Lung (tissue), 13 donors: Measurements from ENCODE around the gene RPL10A. TPM values are rescaled to one million over a fixed set of nuclear protein-coding genes. Genes with fewer than 3 reads are reported as not detected.

ENCODE experiments used
- ATAC-seq: fragments of 200-7000 bp; cut with Tn5 transposase; one replicate; pipeline ENCODE4 v1.9.1; 2020; ENCODE audit warnings: moderate number of reproducible peaks; ENCODE audit not compliant: insufficient read depth, low FRiP score
- DNase-seq, 3 donors: peaks; one replicate each; pipeline ENCODE4 v3.0.0-alpha.2; 2013 to 2017
- H3K27ac ChIP-seq, 2 donors: one replicate each; pipeline ENCODE4 v1.5.1; 2013; ENCODE audit warnings: mild to moderate bottlenecking in 2 of 2, moderate library complexity in 2 of 2, control low read depth in 1 of 2, inconsistent platforms in 1 of 2, low read depth in 1 of 2, low read length in 1 of 2
- H3K27me3 ChIP-seq, 3 donors: one replicate each; pipeline ENCODE4 v1.5.1; 2013; ENCODE audit warnings: low read length in 2 of 3; ENCODE audit not compliant: control insufficient read depth in 3 of 3, insufficient read depth in 3 of 3
- H3K36me3 ChIP-seq, 4 donors: one replicate each; pipeline ENCODE4 v1.5.1; 2013; ENCODE audit warnings: low read length in 4 of 4, mild to moderate bottlenecking in 1 of 4, moderate library complexity in 1 of 4; ENCODE audit not compliant: control insufficient read depth in 4 of 4, insufficient read depth in 4 of 4
- H3K4me1 ChIP-seq, 5 donors: one replicate each; pipeline ENCODE4 v1.5.1; 2013; ENCODE audit warnings: low read length in 5 of 5, mild to moderate bottlenecking in 2 of 5, moderate library complexity in 1 of 5; ENCODE audit not compliant: control insufficient read depth in 5 of 5, insufficient read depth in 5 of 5
- H3K4me3 ChIP-seq: one replicate; pipeline ENCODE4 v1.5.1; 2013; ENCODE audit warnings: mild to moderate bottlenecking, control low read depth, moderate library complexity
- H3K9ac ChIP-seq, 2 donors: one replicate each; pipeline ENCODE4 v1.5.1; 2013; ENCODE audit warnings: low read length in 2 of 2, control low read depth in 1 of 2; ENCODE audit not compliant: insufficient read depth in 1 of 2
- H3K9me3 ChIP-seq, 4 donors: one replicate each; pipeline ENCODE4 v1.5.1; 2013; ENCODE audit warnings: low read length in 3 of 4, mild to moderate bottlenecking in 1 of 4, moderate library complexity in 1 of 4; ENCODE audit not compliant: control insufficient read depth in 4 of 4, insufficient read depth in 3 of 4
- CTCF ChIP-seq: IDR thresholded peaks from 2 replicates; pipeline ENCODE4 v1.5.1; 2012; ENCODE audit warnings: mild to moderate bottlenecking; ENCODE audit errors: control extremely low read depth, extremely low read depth
- WGBS, 2 donors: extraction: QIAGEN DNeasy Blood & Tissue Kit; methylation state at CpG; one replicate each; pipeline ENCODE4 v1.1.7; 2013; 5-methylcytosine and 5-hydroxymethylcytosine counted together
- polyA plus RNA-seq, 2 donors: library from polyadenylated mRNA; stranded (reverse); fragments of 200-250 nt; gene quantifications; one replicate each; pipeline ENCODE4 v1.2.1, GENCODE V29; 2013
- small RNA-seq: library from RNA; depleted of rRNA; stranded (forward); fragments of <200 nt; gene quantifications from one replicate; pipeline ENCODE3, GENCODE V24; 2014; ENCODE audit warnings: low replicate concordance
- total RNA-seq, 2 donors: library from RNA; depleted of rRNA in 1 of 2; stranded (reverse); fragments of >200 nt in 1 of 2; gene quantifications; one replicate each; pipeline ENCODE4 v1.2.1, GENCODE V29; 2014 to 2021
- donor health status: control.
- donor health status: control.
- donor health status: Bipolar disorder and iron deficiency.
- donor health status: healthy.
- donor health status: DM: yes; HTN: yes; CAD: no.

Gene RPL10A
- total and polyA plus RNA-seq, 4 donors = 986 to 1,885 (median 1,426) TPM

- DNase-seq = no peak
- Histone ChIP-seq H3K4me1 (no peaks in the 10 kb centered on the region), H3K9ac (no peak overlapping the region), H3K27ac (no peak overlapping the region), H3K27me3 (no peaks in the 10 kb centered on the region), H3K36me3 (no peaks in the 10 kb centered on the region), H3K9me3 (no peaks in the 10 kb centered on the region), H3K4me3 (no peak overlapping the region)
- 96 to 97% methylated on average over 6 of the region's 6 CpGs for WGBS, 2 donors
- ATAC-seq = no peak
- no peak for TF ChIP-seq CTCF
Measured at GRCh38 chr6:35518566-35519312, 50.5 kb downstream of the RPL10A start.

GRCh38 chr6:35519313-35520015, 51.3 kb downstream of the RPL10A start:
- ATAC-seq (no peak), DNase-seq (no peak)
- Histone ChIP-seq H3K9ac (no peak overlapping the region), H3K36me3 (no peaks in the 10 kb centered on the region), H3K27me3 (no peaks in the 10 kb centered on the region), H3K9me3 (no peaks in the 10 kb centered on the region), H3K27ac (no peak overlapping the region), H3K4me3 (no peak overlapping the region), H3K4me1 (no peaks in the 10 kb centered on the region)
- TF ChIP-seq CTCF = no peak
- 90 to 93% methylated on average over 9 of the region's 9 CpGs for WGBS, 2 donors

Small RNAs within 50 kb of the gene (small RNA-seq; reads per million reads assigned to genes)
- gene MIR7111 = not detected

Other genes starting within 250 kb of the RPL10A start
- 10 to 100 TPM; 32.5 to 38.7 TPM for gene ZNF76, start 208.7 kb upstream of the RPL10A start, total RNA-seq
- gene ZNF76, start 208.7 kb upstream of the RPL10A start, polyA plus RNA-seq = 10 to 100 TPM; 27.6 to 34.5 TPM
- 10 to 100 TPM; 11.2 to 22.1 TPM for gene DEF6, start 170.6 kb upstream of the RPL10A start, total RNA-seq
- gene DEF6, start 170.6 kb upstream of the RPL10A start, polyA plus RNA-seq = 10 to 100 TPM; 15.9 to 28.6 TPM
- gene PPARD, start 125.8 kb upstream of the RPL10A start, total RNA-seq = 10 to 100 TPM; 11.3 to 27.8 TPM
- gene PPARD, start 125.8 kb upstream of the RPL10A start, polyA plus RNA-seq = 10 to 100 TPM; 22.7 to 26.4 TPM
- gene FANCE, start 16.1 kb upstream of the RPL10A start, total RNA-seq = 1 to 10 TPM; 6.4 to 7.3 TPM
- gene FANCE, start 16.1 kb upstream of the RPL10A start, polyA plus RNA-seq = 1 to 10 TPM; 3.1 to 6.1 TPM
- gene TEAD3, start 28.7 kb downstream of the RPL10A start, total RNA-seq = 10 to 100 TPM; 19.2 to 20.7 TPM
- gene TEAD3, start 28.7 kb downstream of the RPL10A start, polyA plus RNA-seq = 10 to 100 TPM; 15.0 to 17.8 TPM
- gene TULP1, start 44.5 kb downstream of the RPL10A start, total RNA-seq = 1 to 10 TPM in 1 of 2 donors, not detected in 1; 2.6 TPM
- under 1 TPM; 0.05 to 0.26 TPM for gene TULP1, start 44.5 kb downstream of the RPL10A start, polyA plus RNA-seq
- gene FKBP5, start 220.5 kb downstream of the RPL10A start, total RNA-seq = 100 to 1,000 TPM in 1 of 2 donors, 10 to 100 TPM in 1; 25.9 to 184 TPM
- gene FKBP5, start 220.5 kb downstream of the RPL10A start, polyA plus RNA-seq = 100 to 1,000 TPM in 1 of 2 donors, 10 to 100 TPM in 1; 27.7 to 245 TPM